Duodenal mucosa (tissue), 2 donors: ENCODE measurements around the gene FIBP.

Experiments used
- H3K27ac ChIP-seq: one replicate; pipeline ENCODE4 v1.7.0; 2013; ENCODE audit warnings: low read depth, low read length
- H3K27me3 ChIP-seq, 2 donors: one replicate each; pipeline ENCODE4 v1.7.0; 2013; ENCODE audit warnings: low read length in 2 of 2, control low read depth in 1 of 2; ENCODE audit not compliant: insufficient read depth in 2 of 2, control insufficient read depth in 1 of 2
- H3K36me3 ChIP-seq, 2 donors: one replicate each; pipeline ENCODE4 v1.7.0; 2013; ENCODE audit warnings: low read length in 2 of 2, control low read depth in 1 of 2; ENCODE audit not compliant: insufficient read depth in 2 of 2, control insufficient read depth in 1 of 2
- H3K4me1 ChIP-seq, 2 donors: one replicate each; pipeline ENCODE4 v1.7.0; 2013; ENCODE audit warnings: low read length in 2 of 2, control low read depth in 1 of 2; ENCODE audit not compliant: insufficient read depth in 2 of 2, control insufficient read depth in 1 of 2
- H3K4me3 ChIP-seq, 2 donors: one replicate each; pipeline ENCODE4 v1.7.0; 2013; ENCODE audit warnings: low read length in 2 of 2, low read depth in 1 of 2
- H3K9ac ChIP-seq, 2 donors: one replicate each; pipeline ENCODE4 v1.7.0; 2013; ENCODE audit warnings: low read length in 2 of 2, low read depth in 1 of 2
- H3K9me3 ChIP-seq, 2 donors: one replicate each; pipeline ENCODE4 v1.7.0; 2013; ENCODE audit warnings: low read length in 2 of 2, control low read depth in 1 of 2; ENCODE audit not compliant: control insufficient read depth in 1 of 2

Gene FIBP

DNA sequence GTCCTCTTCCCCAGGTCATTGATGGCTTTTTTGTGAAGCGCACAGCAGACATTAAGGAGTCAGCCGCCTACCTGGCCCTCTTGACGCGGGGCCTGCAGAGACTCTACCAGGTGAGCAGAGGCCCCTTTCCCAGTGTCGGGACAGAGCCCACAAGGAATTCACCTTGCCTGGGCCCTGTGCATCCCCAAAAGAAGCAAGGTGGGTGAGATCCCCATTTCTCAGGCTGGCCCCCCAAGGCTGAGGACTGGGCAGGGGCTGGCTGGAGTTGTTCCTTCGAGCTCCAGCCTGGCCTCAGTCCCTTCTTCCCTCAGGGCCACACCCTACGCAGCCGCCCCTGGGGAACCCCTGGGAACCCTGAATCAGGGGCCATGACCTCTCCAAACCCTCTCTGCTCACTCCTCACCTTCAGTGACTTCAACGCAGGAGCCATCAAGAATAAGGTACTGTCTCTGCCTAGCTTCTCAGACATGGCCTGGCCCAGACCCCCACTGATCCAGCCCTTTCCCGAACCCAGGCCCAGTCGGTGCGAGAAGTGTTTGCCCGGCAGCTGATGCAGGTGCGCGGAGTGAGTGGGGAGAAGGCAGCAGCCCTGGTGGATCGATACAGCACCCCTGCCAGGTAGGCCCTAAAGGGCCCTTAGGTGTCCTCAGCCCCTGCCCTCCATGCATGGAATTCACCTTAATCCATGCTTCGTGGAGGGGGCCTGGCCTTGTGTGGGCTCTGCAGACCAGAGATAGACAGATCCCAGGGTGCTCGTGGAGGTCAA lies 23.4 kb downstream of the FIBP start:
- peaks cover 13 to 18% of the 10 kb centered on the region in 2 donors for H3K4me1 ChIP-seq
- H3K9ac ChIP-seq, result no peak overlapping the region
- H3K9me3 ChIP-seq, result no peaks in the 10 kb centered on the region
- no peak overlapping the region for H3K27ac ChIP-seq
- H3K4me3 ChIP-seq, result no peak overlapping the region
- H3K36me3 ChIP-seq, result peaks cover 39 to 59% of the 10 kb centered on the region in 2 donors
- H3K27me3 ChIP-seq, result no peaks in the 10 kb centered on the region

DNA sequence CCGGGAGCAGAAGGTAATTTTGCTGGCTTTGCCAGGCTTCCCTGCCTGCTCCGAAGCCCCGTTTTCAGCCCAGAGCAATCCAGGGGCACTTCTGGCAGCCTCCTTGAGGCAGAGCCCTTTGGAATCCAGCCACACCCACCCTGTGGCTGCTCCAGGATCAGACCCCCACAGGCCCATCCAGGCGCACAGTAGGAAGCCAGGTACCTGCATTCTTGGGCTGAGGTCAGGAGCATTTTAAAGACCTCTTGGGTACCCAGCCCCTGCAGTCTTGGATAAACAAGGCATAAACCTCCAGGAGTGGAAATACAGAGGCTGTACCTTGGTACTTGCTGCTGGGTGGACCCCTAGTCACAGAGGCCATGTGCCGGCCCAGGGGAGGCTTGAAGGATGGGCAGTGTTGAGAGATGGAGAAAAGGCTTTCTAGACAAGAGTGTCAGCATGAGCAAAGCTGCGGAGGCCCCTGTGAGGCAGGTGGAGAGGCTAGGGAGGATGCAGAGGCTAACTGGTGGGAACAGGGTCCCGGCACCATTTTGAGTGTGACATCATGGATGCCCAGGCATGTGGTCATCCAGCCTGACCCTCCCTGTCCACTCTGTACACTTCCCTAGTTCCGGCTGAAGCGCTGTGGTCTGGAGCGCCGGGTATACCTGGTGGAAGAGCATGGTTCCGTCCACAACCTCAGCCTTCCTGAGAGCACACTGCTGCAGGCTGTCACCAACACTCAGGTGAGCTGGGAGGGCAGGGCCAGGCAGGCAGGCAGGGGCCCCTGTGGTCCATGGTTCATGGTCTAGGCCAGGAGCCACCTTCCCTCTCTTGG lies 24.2 kb downstream of the FIBP start:
- Histone ChIP-seq H3K36me3 (peaks cover 39 to 59% of the 10 kb centered on the region in 2 donors), H3K4me1 (peaks cover 13 to 19% of the 10 kb centered on the region in 2 donors), H3K4me3 (no peak overlapping the region)

DNA sequence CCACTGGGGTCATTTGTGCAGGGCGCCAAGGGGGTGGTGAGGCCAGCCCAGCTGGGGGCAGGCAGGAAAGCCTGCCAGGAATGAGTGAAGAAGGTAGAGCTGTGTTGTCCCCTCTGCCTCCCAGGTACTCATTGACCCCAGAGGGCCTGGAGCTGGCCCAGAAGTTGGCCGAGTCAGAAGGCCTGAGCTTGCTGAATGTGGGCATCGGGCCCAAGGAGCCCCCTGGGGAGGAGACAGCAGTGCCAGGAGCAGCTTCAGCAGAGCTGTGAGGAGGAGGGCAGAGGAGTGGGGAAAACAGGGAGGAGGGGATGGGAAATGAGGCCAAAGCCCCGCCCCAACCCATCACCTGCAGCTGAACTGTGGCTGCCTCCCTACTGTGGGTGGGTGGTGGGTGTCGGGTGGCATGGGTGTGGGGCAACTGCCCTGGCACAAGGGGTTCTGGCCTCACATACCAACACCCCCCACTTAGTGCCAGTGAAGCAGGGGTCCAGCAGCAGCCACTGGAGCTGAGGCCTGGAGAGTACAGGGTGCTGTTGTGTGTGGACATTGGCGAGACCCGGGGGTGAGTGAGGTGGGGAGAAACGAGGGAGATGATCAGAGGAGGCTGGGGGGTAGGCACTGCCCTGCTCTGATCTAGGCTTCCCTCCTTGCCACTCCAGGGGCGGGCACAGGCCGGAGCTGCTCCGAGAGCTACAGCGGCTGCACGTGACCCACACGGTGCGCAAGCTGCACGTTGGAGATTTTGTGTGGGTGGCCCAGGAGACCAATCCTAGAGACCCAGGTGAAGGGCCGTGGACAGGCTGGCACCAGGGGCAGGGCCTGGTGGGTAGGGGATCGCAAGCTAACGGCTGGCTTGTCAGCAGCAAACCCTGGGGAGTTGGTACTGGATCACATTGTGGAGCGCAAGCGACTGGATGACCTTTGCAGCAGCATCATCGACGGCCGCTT lies 25.1 kb downstream of the FIBP start:
- peaks cover 39 to 59% of the 10 kb centered on the region in 2 donors for H3K36me3 ChIP-seq
- no peak overlapping the region for H3K27ac ChIP-seq
- H3K9me3 ChIP-seq, result no peaks in the 10 kb centered on the region
- no peak overlapping the region for H3K4me3 ChIP-seq
- H3K4me1 ChIP-seq, result peaks cover 13 to 19% of the 10 kb centered on the region in 2 donors
- no peak overlapping the region for H3K9ac ChIP-seq
- H3K27me3 ChIP-seq, result no peaks in the 10 kb centered on the region

More for the DNA sequence above, 24.2 kb downstream of the FIBP start:
- Histone ChIP-seq H3K27ac (no peak overlapping the region), H3K9ac (no peak overlapping the region), H3K9me3 (no peaks in the 10 kb centered on the region), H3K27me3 (no peaks in the 10 kb centered on the region)

DNA sequence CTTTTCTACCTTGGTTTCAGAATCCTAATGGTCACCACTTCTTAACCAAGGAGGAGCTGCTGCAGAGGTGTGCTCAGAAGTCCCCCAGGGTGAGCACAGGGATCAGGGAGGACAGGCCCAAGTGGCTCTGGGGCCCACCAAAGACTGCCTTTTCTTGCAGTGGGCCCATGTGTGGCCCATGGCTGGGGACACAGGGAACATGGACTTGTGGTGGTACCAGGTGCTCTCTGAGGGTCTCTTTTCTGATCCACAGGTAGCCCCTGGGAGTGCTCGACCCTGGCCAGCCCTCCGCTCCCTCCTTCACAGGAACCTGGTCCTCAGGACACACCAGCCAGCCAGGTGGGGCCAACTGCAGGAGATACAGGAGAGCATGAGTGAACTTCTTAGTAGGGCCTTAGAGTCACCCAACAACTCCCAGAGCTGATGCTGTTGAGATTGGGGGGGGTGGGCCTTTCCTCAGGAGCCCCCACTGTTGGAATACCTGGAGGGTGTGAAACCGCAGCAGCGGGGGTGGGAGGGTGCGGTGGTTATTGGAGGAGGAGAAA lies 26.0 kb downstream of the FIBP start:
- Histone ChIP-seq H3K9ac (no peak overlapping the region), H3K9me3 (no peaks in the 10 kb centered on the region), H3K27me3 (no peaks in the 10 kb centered on the region), H3K36me3 (peaks cover 37 to 53% of the 10 kb centered on the region in 2 donors), H3K4me1 (peaks cover 13 to 19% of the 10 kb centered on the region in 2 donors), H3K27ac (no peak overlapping the region), H3K4me3 (no peak overlapping the region)

DNA sequence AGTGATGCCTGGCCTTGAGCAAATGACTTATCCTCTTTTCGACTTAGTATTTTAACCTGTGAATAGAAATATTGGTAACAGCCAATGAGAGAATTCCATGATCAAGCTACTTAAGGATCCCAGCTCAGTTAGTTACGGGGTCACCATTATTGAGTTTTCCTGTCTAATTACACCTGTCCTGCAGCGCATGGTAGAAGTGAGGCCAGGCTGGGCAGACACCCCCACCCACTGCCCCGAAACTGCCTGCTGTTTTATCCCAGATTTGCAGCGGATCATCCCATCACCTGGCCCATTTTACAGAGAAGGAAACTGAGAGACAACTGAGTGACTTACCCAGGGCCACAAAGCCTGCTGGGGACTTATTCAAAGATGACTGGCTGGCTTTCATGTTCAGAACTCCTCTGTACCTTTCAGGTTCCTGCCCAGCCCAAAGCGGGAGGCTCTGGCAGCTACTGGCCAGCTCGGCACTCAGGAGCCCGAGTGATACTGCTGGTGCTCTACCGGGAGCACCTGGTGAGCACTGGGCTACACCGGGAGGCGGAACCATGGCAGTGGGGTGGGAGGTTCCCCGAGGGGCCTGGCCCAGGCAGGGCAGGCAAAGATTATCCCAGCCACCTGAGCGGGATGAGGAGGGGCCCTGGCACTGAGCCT lies 26.6 kb downstream of the FIBP start:
- Histone ChIP-seq H3K9ac (peak overlapping the region; percentile 82 to 100), H3K27ac (no peak overlapping the region), H3K4me3 (peak overlapping the region; percentile 92 to 96), H3K27me3 (no peaks in the 10 kb centered on the region), H3K9me3 (no peaks in the 10 kb centered on the region), H3K4me1 (peaks cover 14 to 20% of the 10 kb centered on the region in 2 donors), H3K36me3 (peaks cover 31 to 47% of the 10 kb centered on the region in 2 donors)

DNA sequence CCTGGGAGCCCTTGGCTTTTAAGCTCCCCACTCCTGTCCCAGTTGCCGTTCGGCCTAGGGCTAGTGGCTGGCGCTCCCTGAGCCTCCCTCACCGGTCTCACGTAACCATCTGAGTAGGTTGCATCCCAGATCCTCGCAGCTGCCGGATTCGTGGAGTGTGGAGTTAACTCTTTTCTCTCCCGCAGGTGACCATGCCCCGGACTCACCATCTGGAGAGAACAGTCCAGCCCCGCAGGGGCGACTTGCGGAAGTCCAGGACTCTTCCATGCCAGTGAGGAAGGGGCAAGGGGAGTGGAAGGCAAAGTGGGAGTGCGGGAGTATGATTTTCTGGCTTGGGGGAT lies 27.1 kb downstream of the FIBP start:
- Histone ChIP-seq H3K36me3 (peaks cover 35 to 46% of the 10 kb centered on the region in 2 donors), H3K9ac (peak overlapping the region; percentile 82 to 100), H3K9me3 (no peaks in the 10 kb centered on the region), H3K4me1 (peaks cover 19 to 25% of the 10 kb centered on the region in 2 donors), H3K4me3 (peak overlapping the region; percentile 92 to 96), H3K27ac (peak overlapping the region; percentile 94), H3K27me3 (no peaks in the 10 kb centered on the region)

DNA sequence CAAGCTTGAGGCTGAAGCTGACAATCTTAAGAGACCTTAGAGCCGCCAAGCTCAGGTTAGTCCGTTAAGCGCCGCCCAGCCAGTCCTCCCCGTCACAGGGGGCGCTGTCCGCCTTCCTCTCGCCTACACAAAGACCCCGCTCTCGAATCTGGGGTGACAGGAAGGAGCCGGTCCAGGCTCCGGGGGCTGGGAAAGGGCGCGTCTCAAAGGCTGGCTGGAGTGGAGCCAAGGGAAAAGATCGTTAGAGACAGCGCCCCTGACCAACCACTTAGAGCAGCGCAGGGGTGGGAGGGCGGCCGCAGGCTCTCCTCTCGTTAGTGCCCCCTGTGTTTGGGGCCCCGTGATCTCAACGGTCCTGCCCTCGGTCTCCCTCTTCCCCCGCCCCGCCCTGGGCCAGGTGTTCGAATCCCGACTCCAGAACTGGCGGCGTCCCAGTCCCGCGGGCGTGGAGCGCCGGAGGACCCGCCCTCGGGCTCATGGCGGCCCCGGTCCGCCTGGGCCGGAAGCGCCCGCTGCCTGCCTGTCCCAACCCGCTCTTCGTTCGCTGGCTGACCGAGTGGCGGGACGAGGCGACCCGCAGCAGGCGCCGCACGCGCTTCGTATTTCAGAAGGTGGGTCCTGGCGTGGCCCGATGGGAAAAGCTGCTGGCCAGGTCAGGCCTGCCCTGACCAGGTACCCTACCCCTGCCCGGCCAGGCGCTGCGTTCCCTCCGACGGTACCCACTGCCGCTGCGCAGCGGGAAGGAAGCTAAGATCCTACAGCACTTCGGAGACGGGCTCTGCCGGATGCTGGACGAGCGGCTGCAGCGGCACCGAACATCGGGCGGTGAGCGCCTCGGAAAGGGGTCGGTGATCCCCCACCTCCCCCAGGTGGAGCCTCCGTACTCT lies 27.8 kb downstream of the FIBP start, which contains the start of gene MUS81:
MUS81 (plus strand) TSS at position 156 of the 887 bp plus-strand sequence; CDS start at position 477, 321 bp downstream.
- H3K9me3 ChIP-seq, result no peaks in the 10 kb centered on the region
- H3K9ac ChIP-seq, result peak within 1 kb of the TSS; percentile 82 to 100
- H3K36me3 ChIP-seq, result peaks cover 35 to 47% of the 10 kb centered on the region in 2 donors
- H3K4me1 ChIP-seq, result peaks cover 25 to 31% of the 10 kb centered on the region in 2 donors
- peak within 1 kb of the TSS; percentile 94 for H3K27ac ChIP-seq
- peak within 1 kb of the TSS; percentile 92 to 96 for H3K4me3 ChIP-seq
- no peaks in the 10 kb centered on the region for H3K27me3 ChIP-seq

DNA sequence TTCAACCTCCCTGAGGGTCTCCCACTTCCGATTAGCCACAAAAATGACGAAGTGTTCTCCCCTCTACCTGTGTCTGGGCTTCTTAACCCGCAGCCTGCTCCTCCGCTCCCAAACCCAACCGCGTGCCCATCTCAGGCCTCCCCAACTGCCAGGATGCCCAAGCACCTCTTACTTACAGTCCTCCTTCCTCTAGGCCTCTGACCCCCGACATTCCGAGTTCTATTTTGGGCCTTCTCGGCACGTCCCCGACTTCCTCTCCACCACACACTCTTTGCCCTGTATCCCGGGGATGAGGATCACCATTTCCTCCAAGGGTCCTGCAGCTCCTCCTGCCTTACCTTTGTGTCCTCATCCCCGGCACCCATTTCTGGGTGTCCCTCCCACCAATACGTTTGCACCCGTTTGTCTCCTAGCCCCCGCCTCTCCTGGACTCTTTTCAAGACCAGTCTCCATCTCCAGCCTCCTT lies 28.4 kb downstream of the FIBP start:
- H3K4me3 ChIP-seq, result peak overlapping the region; percentile 92 to 96
- H3K27ac ChIP-seq, result peak overlapping the region; percentile 94
- H3K4me1 ChIP-seq, result peaks cover 32 to 38% of the 10 kb centered on the region in 2 donors
- H3K36me3 ChIP-seq, result peaks cover 32 to 47% of the 10 kb centered on the region in 2 donors
- no peaks in the 10 kb centered on the region for H3K9me3 ChIP-seq
- H3K9ac ChIP-seq, result peak overlapping the region; percentile 82 to 100
- H3K27me3 ChIP-seq, result no peaks in the 10 kb centered on the region
